ENCODE results near the gene ZNF20.

Gene ZNF20

GRCh38 chr19:12140545-12141404 is 625 bp upstream of the ZNF20 start:
- ChIA-PET CTCF (no interaction called here), POLR2A (interaction anchor here (0.8 kb wide), 1 partner anchor 354 kb away, joined by 3 read pairs; no protein-coding TSS in a partner anchor)
- peak; percentile 35 for DNase-seq (ENCODE audit: extremely low spot score)
- TF ChIP-seq HDGF (IDR thresholded peaks at IDR 0.05; ENCODE audit: borderline replicate concordance) (no peak), SP1 (IDR thresholded peaks at IDR 0.05) (no peak), FOXK2 (IDR thresholded peaks at IDR 0.05) (no peak), FOXM1 (IDR thresholded peaks at IDR 0.05; ENCODE audit: borderline replicate concordance) (no peak), ARNT (IDR thresholded peaks at IDR 0.05) (no peak), ZNF384 (IDR thresholded peaks at IDR 0.05) (no peak), LEF1 (IDR thresholded peaks at IDR 0.05; ENCODE audit: borderline replicate concordance) (no peak), FOXA1 (IDR thresholded peaks at IDR 0.05) (no peak), ELF4 (IDR thresholded peaks at IDR 0.05) (no peak), BHLHE40 (IDR thresholded peaks at IDR 0.05; ENCODE audit: borderline replicate concordance) (no peak), CTBP1 (IDR thresholded peaks at IDR 0.05; ENCODE audit: borderline replicate concordance) (no peak), L3MBTL2 (conservative IDR thresholded peaks at IDR 0.05) (no peak), TARDBP (IDR thresholded peaks at IDR 0.05) (no peak), SUZ12 (IDR thresholded peaks at IDR 0.05) (no peak), NFRKB (IDR thresholded peaks at IDR 0.05) (no peak)
- TF ChIP-seq, protein P1, sequence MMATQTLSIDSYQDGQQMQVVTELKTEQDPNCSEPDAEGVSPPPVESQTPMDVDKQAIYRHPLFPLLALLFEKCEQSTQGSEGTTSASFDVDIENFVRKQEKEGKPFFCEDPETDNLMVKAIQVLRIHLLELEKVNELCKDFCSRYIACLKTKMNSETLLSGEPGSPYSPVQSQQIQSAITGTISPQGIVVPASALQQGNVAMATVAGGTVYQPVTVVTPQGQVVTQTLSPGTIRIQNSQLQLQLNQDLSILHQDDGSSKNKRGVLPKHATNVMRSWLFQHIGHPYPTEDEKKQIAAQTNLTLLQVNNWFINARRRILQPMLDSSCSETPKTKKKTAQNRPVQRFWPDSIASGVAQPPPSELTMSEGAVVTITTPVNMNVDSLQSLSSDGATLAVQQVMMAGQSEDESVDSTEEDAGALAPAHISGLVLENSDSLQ (IDR thresholded peaks at IDR 0.05) = no peak

DNA sequence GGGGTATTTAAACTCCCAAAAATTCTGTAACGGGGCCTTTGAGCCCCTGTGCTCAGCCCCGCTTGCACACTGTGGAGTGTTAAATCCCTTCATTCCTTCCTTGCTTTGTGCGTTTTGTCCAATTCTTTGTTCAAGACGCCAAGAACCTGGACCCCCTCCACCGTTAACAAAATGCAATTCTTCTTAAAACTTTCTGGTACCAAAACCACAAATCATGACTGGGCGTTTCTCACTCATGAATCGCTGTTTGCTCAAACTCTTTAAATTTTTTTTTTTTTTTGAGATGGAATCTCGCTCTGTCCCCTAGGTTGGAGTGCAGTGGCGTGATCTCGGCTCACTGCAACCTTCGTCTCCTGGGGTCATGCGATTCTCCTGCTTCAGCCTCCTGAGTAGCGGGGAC is 881 bp downstream of the ZNF20 start:
- TF ChIP-seq FOXM1 (IDR thresholded peaks at IDR 0.05; ENCODE audit: borderline replicate concordance) (no peak), ZNF384 (IDR thresholded peaks at IDR 0.05) (no peak), FOXA1 (IDR thresholded peaks at IDR 0.05) (no peak), ARNT (IDR thresholded peaks at IDR 0.05) (no peak), NFRKB (IDR thresholded peaks at IDR 0.05) (no peak), L3MBTL2 (conservative IDR thresholded peaks at IDR 0.05) (no peak), SUZ12 (IDR thresholded peaks at IDR 0.05) (no peak), BHLHE40 (IDR thresholded peaks at IDR 0.05; ENCODE audit: borderline replicate concordance) (no peak), ELF4 (IDR thresholded peaks at IDR 0.05) (no peak), CTBP1 (IDR thresholded peaks at IDR 0.05; ENCODE audit: borderline replicate concordance) (no peak), LEF1 (IDR thresholded peaks at IDR 0.05; ENCODE audit: borderline replicate concordance) (no peak)
- TF ChIP-seq, protein P1 (IDR thresholded peaks at IDR 0.05) = no peak
- ChIA-PET CTCF (no interaction called here), POLR2A (no interaction called here)
- DNase-seq (ENCODE audit: extremely low spot score) = no peak

DNA sequence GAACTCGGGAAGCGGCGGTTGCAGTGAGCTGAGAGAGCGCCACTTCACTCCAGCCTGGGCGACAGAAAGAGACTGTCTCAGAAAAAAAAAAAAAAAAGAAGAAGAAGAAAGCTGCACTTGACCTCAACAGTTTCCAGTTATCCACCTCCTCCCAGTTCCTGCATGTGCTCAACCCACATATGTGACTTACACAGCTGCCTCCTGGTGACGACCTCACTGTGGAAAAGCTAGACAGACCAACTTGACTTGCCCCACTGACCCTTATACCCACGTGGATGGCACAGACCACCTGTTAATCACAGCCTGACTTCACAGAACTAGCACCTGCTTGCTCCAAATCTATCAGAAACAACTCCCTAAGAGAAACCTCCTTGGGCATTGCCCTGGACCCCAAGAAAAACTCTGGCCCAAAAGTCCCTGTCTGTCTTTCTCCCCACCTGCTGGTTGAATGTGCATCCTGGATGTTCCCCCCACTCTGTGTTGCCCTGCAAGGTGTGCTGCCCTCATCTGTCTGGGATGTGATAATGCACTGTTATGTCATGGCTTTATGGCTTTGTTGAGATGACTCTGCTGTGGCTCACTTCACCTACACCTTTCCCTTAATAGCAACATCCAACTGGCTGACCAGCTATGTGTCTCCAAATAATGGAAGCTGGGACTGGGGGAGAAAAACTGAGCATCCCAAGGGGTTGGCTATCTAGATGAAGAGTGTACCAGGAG is 2.8 kb downstream of the ZNF20 start:
- POLR2A ChIA-PET = no interaction called here
- CTCF ChIA-PET = no interaction called here
- TF ChIP-seq CTBP1 (IDR thresholded peaks at IDR 0.05; ENCODE audit: borderline replicate concordance) = no peak
- TF ChIP-seq SP1 (IDR thresholded peaks at IDR 0.05) = no peak
- no peak for TF ChIP-seq L3MBTL2 (conservative IDR thresholded peaks at IDR 0.05)
- TF ChIP-seq, protein P1 (IDR thresholded peaks at IDR 0.05) = no peak
- no peak for TF ChIP-seq NFRKB (IDR thresholded peaks at IDR 0.05)
- no peak for TF ChIP-seq ZNF384 (IDR thresholded peaks at IDR 0.05)
- no peak for TF ChIP-seq FOXA1 (IDR thresholded peaks at IDR 0.05)
- TF ChIP-seq SUZ12 (IDR thresholded peaks at IDR 0.05) = no peak
- no peak for TF ChIP-seq HDGF (IDR thresholded peaks at IDR 0.05; ENCODE audit: borderline replicate concordance)
- TF ChIP-seq TARDBP (IDR thresholded peaks at IDR 0.05) = no peak
- no peak for TF ChIP-seq ELF4 (IDR thresholded peaks at IDR 0.05)
- TF ChIP-seq BHLHE40 (IDR thresholded peaks at IDR 0.05; ENCODE audit: borderline replicate concordance) = no peak
- no peak for TF ChIP-seq FOXK2 (IDR thresholded peaks at IDR 0.05)
- TF ChIP-seq ARNT (IDR thresholded peaks at IDR 0.05) = no peak
- TF ChIP-seq FOXM1 (IDR thresholded peaks at IDR 0.05; ENCODE audit: borderline replicate concordance) = no peak
- TF ChIP-seq LEF1 (IDR thresholded peaks at IDR 0.05; ENCODE audit: borderline replicate concordance) = no peak
- no peak for DNase-seq (ENCODE audit: extremely low spot score)

GRCh38 chr19:12133069-12133468 is 7.1 kb downstream of the ZNF20 start:
- ChIA-PET POLR2A (no interaction called here), CTCF (no interaction called here)
- no peak for DNase-seq (ENCODE audit: extremely low spot score)
- TF ChIP-seq ARNT (IDR thresholded peaks at IDR 0.05) = no peak
- no peak for TF ChIP-seq FOXK2 (IDR thresholded peaks at IDR 0.05)
- TF ChIP-seq TARDBP (IDR thresholded peaks at IDR 0.05) = no peak
- TF ChIP-seq ELF4 (IDR thresholded peaks at IDR 0.05) = no peak
- TF ChIP-seq L3MBTL2 (conservative IDR thresholded peaks at IDR 0.05) = no peak
- TF ChIP-seq CTBP1 (IDR thresholded peaks at IDR 0.05; ENCODE audit: borderline replicate concordance) = no peak
- TF ChIP-seq ZNF384 (IDR thresholded peaks at IDR 0.05) = no peak
- no peak for TF ChIP-seq SUZ12 (IDR thresholded peaks at IDR 0.05)
- TF ChIP-seq SP1 (IDR thresholded peaks at IDR 0.05) = no peak
- TF ChIP-seq LEF1 (IDR thresholded peaks at IDR 0.05; ENCODE audit: borderline replicate concordance) = no peak
- TF ChIP-seq NFRKB (IDR thresholded peaks at IDR 0.05) = no peak
- no peak for TF ChIP-seq FOXA1 (IDR thresholded peaks at IDR 0.05)
- no peak for TF ChIP-seq HDGF (IDR thresholded peaks at IDR 0.05; ENCODE audit: borderline replicate concordance)
- TF ChIP-seq FOXM1 (IDR thresholded peaks at IDR 0.05; ENCODE audit: borderline replicate concordance) = no peak
- TF ChIP-seq, protein P1 (IDR thresholded peaks at IDR 0.05) = no peak
